ENCODE measurements around the gene WNK3.
A peak's percentile ranks its signal among the peaks of the same experiment; 100 is the strongest.

Gene WNK3

GRCh38 chrX:54237014-54237413, 120.8 kb downstream of the WNK3 start:
- no peak for DNase-seq

GRCh38 chrX:54230435-54231148, 127.3 kb downstream of the WNK3 start:
- DNase-seq: no peak

GRCh38 chrX:54223581-54223980, 134.3 kb downstream of the WNK3 start:
- no peak for DNase-seq

- DNase-seq: no peak
These were observed 144.2 kb downstream of the WNK3 start for GRCh38 chrX:54213603-54214002.

GRCh38 chrX:54208531-54208930, 149.3 kb downstream of the WNK3 start:
- no peak for DNase-seq

- DNase-seq: no peak
These were observed 159.6 kb downstream of the WNK3 start for GRCh38 chrX:54198262-54198661.

DNA sequence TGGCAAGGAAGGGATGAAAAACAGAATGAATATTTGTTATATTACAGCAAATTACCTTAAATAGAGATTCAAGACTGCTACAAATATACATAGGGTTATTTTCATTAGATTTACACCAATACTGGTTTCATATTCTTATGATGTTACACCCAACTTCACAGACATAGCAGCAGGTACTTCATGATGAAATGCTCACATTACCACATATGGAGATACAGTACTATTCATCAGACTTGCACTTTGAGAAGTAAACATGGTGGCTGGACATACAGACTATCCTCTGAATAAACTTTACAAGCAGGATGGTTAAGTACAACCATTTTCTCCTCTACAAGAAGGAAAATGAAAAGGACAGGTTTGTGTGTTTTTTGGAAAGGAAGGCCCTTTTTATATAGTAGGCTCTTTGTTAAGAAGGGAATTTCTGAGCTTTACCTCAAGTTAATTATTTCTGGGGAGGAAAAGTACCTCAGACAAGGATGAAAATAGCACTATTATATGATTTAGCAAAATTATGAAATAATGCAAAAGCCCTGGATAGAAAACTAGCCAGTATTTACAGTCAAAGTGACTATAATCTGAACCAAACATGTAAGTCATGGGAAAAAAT, 162.8 kb downstream of the WNK3 start:
- DNase-seq: no peak

DNA sequence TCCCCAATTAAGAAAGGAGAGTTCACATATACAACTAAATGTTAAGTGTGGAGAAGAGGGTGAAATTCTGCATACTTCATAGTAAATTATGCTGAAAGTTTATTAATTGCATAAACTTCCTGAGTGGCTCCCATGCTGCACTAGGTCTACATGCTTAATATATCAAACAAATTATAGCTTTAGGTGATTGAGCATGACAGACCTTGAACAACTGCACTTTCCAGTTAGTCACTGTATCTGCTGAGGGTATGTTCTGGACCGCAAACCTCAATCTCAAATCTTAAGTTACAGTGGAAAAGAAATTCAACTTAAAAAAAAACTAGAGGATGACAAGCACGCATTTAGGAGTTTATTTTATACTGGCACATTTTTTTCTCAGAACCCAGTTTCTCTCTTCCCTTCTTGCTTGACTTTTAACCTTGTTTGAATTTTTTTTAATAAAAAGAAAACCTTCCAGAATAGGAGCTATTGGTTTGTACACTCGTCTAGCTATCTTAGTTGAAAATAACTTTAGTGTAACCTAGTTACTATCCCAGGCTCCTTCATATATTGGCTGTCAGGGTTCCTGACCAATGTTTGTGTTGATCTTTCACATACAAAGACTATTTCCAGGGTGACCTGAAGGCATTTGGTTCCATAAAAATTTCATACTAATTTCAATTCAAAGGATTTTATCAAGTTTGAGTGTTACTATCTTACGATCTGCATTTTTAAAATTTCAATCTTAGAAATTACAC, 164.6 kb downstream of the WNK3 start:
- DNase-seq: no peak

DNA sequence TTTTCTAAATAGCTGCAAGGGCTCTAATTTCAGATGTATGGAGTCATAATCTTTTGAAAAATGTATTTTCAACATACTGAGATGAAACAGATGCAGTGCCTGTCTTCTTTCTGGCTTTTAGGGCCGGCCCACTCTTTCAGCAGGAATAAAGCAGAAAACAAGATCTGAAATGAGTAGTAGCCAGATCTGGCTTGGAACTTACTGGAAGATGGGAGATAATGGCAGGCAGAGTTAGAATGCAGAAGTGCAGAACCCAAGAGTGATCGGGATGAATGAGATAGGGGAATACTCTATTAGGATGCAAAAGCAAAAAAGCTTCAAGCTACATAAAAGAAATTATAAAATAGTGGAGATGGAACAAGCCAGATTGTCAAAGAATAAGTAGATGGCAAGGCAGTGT, 173.4 kb downstream of the WNK3 start:
- no peak for DNase-seq

- peak; percentile 26 for DNase-seq
These were observed 174.8 kb downstream of the WNK3 start, which contains the start of gene FAM120C for GRCh38 chrX:54182864-54183613. TSS of gene FAM120C (minus strand) at chrX:54183254. CDS start at chrX:54183198, 56 bp downstream.

DNA sequence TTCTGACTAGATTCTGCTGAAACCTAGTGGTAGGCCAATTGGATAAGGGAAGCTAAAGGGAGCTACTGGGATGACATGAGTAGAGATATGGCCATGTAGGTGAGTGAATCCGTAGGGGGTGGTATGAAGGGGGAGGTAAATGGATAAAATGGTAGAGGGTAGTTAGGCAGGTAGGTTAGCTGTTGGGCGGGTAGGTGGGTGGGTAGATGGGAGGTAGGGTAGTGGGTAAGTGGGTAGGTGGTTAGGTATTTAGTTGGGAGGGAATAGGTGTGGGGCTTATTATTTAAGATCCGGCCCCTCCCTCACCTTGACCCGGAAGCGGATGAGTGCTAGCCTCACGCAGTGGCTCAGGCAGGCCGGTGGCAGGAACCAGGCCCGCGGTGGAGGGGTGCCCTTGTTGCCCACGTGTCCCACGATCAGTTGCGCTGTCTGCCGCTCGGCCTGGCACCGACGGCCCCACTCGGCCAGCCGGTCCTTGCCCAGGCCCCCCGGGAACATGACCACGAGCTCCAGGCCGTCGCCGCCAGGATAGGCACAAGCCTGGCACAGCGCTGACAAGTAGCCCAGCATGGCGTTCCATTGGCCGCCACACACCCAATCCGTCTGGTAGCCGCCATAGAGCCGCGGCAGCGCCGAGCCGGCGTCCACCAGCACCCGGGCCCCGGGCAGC, 175.5 kb downstream of the WNK3 start:
- peak; percentile 8 for DNase-seq

DNA sequence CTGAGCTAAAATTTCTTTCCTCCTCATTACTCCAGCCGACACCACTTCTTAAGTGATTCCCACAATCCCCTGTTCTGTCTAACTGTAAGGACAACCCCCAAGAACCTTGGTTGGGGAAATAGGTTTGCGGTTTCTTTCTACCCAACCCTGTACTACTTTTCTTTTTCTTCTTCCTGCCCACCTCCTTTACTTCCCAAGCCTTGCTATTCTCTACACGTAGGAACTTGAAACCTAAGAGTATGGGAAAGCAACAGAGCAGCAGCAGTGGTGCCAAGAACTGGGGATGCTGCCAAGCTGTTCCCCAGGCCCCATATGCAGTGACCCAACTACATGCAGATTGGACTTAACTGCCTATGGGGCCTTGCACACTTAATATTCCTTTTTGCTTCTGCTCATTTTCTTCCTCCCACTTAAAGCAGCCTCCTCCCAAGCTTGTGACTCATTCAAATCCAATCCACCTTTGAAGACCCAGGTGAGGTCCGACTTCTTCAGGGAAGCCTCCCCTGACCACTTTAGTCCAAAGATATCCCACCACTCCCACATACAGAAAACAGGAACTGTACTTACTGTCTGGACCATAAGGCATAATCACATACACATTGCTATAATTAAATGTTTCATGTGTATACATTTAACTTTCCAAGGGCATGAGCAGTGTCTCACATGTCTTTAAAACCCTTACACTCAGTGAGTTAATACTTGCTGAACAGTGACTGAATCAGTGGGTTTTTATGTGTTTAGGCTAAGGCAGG, 176.5 kb downstream of the WNK3 start:
- DNase-seq: no peak

GRCh38 chrX:54180403-54180802, 177.4 kb downstream of the WNK3 start:
- DNase-seq: no peak

DNA sequence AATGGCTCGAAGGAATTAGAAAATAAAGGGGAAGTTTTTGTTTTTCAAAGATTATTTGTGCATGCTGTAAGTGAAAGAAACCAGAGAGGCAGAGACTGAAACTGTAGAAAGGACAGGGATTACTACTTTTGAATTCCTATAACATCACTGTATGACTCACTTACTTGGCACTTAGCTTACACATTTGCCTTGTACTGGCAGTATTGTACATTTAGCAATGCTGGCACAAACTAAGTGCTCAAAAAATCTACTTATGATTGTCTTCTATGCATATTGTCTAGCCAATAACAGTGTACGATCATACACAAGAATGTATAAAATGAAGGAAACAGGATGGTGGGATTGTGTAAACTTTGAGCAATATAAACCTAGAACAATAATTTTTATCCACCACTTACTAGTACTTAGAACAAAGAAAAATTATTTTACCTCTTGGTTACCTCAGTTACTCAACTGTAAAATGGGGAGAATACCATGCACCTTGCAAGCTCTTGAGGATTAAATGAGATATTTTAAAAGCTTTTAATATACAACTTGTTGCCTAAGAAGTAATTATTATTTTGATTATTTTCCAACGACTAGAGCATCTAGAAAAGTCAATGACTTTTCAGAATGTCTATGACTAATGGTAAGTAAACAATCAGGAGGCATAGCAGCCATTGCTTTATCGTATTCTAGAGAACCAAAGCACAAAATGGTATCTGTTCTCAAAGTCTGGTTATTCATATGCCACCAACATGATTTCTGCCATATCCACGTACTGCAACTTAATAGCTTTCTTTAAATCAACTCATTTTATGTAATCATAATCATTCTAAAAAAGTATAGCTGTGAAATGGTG, 179.5 kb downstream of the WNK3 start:
- DNase-seq: no peak

DNA sequence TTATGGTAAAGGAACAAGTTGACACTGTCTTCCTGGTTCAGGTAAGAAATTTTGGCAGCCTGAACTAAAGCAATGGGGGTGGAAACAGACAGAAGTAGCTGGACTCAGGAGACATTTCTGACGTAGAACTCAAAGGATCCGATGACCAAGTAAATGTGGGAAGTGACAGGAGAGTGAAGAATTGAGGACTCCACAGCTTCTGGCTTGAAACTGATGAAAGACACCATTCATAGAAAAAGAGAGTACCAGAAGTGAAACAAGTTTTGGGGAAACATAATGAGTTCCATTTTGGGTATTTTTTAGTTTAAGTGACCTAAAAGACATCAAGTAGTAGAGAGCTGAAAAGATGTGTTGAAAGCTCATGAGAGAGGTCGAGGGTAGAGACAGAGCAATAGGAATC, 180.5 kb downstream of the WNK3 start:
- no peak for DNase-seq

GRCh38 chrX:54173791-54174190, 184.1 kb downstream of the WNK3 start:
- no peak for DNase-seq

- no peak for DNase-seq
These were observed 185.4 kb downstream of the WNK3 start for GRCh38 chrX:54172455-54172854.

DNA sequence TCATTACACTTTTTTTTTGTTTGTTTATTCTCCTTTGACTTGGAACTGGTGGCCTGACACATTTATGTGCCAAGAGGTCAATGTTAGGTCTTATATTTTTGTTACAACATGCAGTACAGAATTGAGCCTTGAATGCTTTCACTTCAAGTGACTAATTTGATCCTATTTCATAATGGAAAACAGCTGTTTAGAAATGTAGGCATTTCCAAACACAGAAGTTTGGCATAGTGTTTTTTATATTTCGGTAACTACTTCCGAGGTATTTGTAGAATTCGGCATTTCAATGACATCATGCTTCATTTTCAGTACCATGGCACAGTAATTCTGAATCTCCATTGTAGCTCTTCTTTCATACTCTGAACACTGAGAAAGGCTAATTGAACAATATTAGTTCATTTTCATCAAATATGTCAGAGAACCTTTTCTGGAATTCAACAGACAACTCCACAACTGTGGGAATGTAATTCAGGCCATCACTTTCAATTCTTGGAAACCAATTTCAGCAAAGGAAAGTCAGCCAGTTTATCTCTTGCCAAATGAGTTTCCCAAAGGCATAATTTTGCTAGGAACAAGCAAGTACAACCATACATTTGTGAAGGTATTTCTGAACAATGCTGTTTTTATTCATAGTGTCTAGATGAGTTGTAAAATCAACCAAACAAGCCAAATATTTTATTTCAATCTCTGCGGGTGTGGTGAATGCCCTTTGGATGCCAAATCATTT, 186.2 kb downstream of the WNK3 start:
- no peak for DNase-seq

DNA sequence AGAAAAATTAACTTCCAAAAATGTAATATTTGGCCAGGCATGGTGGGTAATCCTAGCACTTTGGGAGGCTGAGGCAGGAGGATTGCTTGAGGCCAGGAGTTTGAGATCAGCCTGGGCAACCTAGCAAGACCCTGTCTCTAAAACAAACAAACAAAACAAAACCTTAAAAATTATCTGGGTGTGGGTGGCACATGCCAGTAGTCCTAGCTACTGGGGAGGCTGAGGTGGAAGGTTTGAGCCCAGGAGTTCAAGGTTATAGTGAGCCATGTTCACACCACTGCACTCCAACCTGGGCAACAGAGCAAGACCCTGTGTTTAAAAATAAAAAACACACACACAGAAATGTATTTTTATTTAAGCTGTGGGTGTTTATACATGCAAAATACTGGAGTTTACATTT, 186.8 kb downstream of the WNK3 start:
- no peak for DNase-seq

- DNase-seq: no peak
These were observed 190.9 kb downstream of the WNK3 start for GRCh38 chrX:54166915-54167314.

Data from KG1 (cell line).